HepG2 (cell line): ENCODE data around the gene DGUOK. TPM values are rescaled to one million over a fixed set of nuclear protein-coding genes. Genes with fewer than 3 reads are reported as not detected.

Experiments
- BRCA1 ChIP-seq: sonication (generic); formaldehyde crosslinking; IDR thresholded peaks from 2 replicates; pipeline ENCODE4 v1.4.0; 2020; ENCODE audit warnings: missing genetic modification reagents
- CCAR2 ChIP-seq: fragments of 200-400 bp; formaldehyde crosslinking; optimal IDR thresholded peaks from 2 replicates; pipeline ENCODE3; 2018; ENCODE audit warnings: low read depth, mild to moderate bottlenecking, low read length, moderate library complexity
- IRF2 ChIP-seq: IDR thresholded peaks from 2 replicates; pipeline ENCODE4 v1.6.1; 2018; ENCODE audit warnings: missing genetic modification reagents, missing compliant biosample characterization
- JUNB ChIP-seq: sonication (generic); formaldehyde crosslinking; IDR thresholded peaks from 2 replicates; pipeline ENCODE4 v1.8.0; 2022; ENCODE audit warnings: missing genetic modification reagents, mild to moderate bottlenecking, borderline replicate concordance
- KDM6A ChIP-seq: IDR thresholded peaks from 2 replicates; pipeline ENCODE4 v1.6.1; 2016; ENCODE audit warnings: low read depth
- NFE2L2 ChIP-seq: fragments of 150-350 bp; IDR thresholded peaks from 2 replicates; pipeline ENCODE4 v1.6.1; 2014; ENCODE audit warnings: low read length
- POLR2AphosphoS2 ChIP-seq: IDR thresholded peaks from 2 replicates; pipeline ENCODE4 v1.6.1; 2011; ENCODE audit warnings: low read depth, low read length, improper control_type of control experiment
- POLR2G ChIP-seq: fragments of 200-400 bp; formaldehyde crosslinking; IDR thresholded peaks from 2 replicates; pipeline ENCODE4 v1.6.1; 2018; ENCODE audit warnings: mild to moderate bottlenecking, low read depth, low read length, moderate library complexity
- RBAK ChIP-seq: sonication (generic); formaldehyde crosslinking; IDR thresholded peaks from 2 replicates; pipeline ENCODE4 v1.5.1; 2020; ENCODE audit warnings: mild to moderate bottlenecking, missing genetic modification reagents
- SMC3 ChIP-seq: IDR thresholded peaks from 2 replicates; pipeline ENCODE4 v1.6.1; 2011; ENCODE audit warnings: low read length, improper control_type of control experiment
- SNAI1 ChIP-seq: sonication (generic); formaldehyde crosslinking; IDR thresholded peaks from 2 replicates; pipeline ENCODE4 v1.5.0; 2020; ENCODE audit warnings: mild to moderate bottlenecking, missing genetic modification reagents, borderline replicate concordance
- SP4 ChIP-seq: sonication (generic); formaldehyde crosslinking; IDR thresholded peaks from 2 replicates; pipeline ENCODE4 v1.8.1; 2023; ENCODE audit warnings: mild to moderate bottlenecking, missing genetic modification reagents
- SP5 ChIP-seq: IDR thresholded peaks from 2 replicates; pipeline ENCODE4 v1.6.1; 2016; ENCODE audit warnings: low read depth, borderline replicate concordance
- ZBED4 ChIP-seq: sonication (generic); formaldehyde crosslinking; IDR thresholded peaks from 2 replicates; pipeline ENCODE4 v1.4.0; 2020; ENCODE audit warnings: missing genetic modification reagents, borderline replicate concordance
- ZBTB44 ChIP-seq: sonication (generic); formaldehyde crosslinking; IDR thresholded peaks from 2 replicates; pipeline ENCODE4 v1.4.0; 2020; ENCODE audit warnings: missing genetic modification reagents
- ZKSCAN1 ChIP-seq: fragments of 150-350 bp; IDR thresholded peaks from 2 replicates; pipeline ENCODE4 v1.6.1; 2014; ENCODE audit warnings: low read length
- ZNF124 ChIP-seq: sonication (generic); formaldehyde crosslinking; IDR thresholded peaks from 2 replicates; pipeline ENCODE4 v1.4.0; 2020; ENCODE audit warnings: missing genetic modification reagents
- ZNF251 ChIP-seq: sonication (generic); formaldehyde crosslinking; IDR thresholded peaks from 2 replicates; pipeline ENCODE4 v1.9.0; 2021; ENCODE audit warnings: mild to moderate bottlenecking, missing genetic modification reagents
- ZNF687 ChIP-seq: sonication (generic); formaldehyde crosslinking; IDR thresholded peaks from 2 replicates; pipeline ENCODE4 v1.5.1; 2020; ENCODE audit warnings: mild to moderate bottlenecking, missing genetic modification reagents, moderate library complexity
- ZNF775 ChIP-seq: sonication (generic); formaldehyde crosslinking; IDR thresholded peaks from 2 replicates; pipeline ENCODE4 v1.4.0; 2020; ENCODE audit warnings: missing genetic modification reagents, mild to moderate bottlenecking, moderate library complexity, borderline replicate concordance
- polyA plus RNA-seq, 8 experiments: library from polyadenylated mRNA; depleted of rRNA in 3 of 8; stranded (reverse) in 7 of 8; unstranded in 1 of 8; fragments of >200 nt; fragmentation: Illumina TruSeq in 4 of 8; extraction: Trizol in 4 of 8; gene quantifications; 2 replicates each; pipeline versions ENCODE4 v1.2.1 to v1.2.3, GENCODE V29; 2011 to 2016; ENCODE audit warnings: low read depth in 4 of 8, missing spikeins in 1 of 8, mixed read lengths in 1 of 8; ENCODE audit not compliant: insufficient read depth in 1 of 8
- total RNA-seq, 5 experiments: library from RNA; depleted of rRNA; stranded (reverse); fragments of >200 nt; fragmentation: Illumina TruSeq; extraction: Trizol; gene quantifications; 2 replicates each; pipeline ENCODE4 v1.2.3, GENCODE V29; 2016; ENCODE audit warnings: low read depth in 1 of 5

DGUOK gene
- total and polyA plus RNA-seq, 2 of the 13 experiments (the other 11 are each of a cell fraction or from before 2014, with no cell fraction given): 105 to 137 TPM

DNA sequence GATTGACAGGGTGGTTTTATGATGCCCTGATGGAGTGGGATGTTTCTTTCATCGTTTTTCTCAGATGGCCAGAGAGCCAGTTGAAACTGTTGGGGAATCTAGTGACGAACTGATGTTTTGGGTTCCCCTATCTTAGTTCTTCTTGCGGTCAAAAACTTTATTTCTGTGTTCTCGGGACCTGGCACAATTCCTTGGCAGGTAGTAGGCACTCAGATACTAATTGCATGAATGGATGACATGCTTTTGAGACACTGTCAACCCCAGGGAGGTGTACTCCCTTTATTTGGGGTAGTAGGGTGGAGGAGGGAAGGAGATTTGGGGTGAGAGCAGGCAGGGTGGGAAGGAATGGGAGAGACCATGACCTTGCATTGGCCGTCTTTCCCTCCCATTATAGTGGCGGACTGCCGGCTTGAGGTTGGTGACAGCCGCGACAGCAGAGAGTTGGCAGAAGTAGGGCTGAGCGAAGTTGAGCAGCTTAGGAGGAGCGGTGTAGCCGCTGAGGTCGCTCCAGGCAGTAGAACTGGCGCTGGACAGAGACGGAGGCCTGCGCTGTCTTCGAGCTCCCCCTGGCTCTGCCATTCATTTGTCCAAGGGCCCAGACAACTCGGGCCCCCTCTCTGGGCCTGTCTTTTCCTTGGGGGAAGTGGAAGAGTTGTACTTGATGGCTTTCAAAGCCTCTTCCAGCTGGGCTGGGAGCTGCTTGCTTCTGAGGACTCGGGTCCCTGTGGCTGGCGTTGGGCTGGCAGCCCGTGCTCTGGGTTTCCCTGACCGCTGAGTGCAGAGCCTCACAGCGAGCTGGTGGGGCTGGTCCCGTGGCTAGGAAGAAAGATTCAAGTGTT is 60.6 kb downstream of the DGUOK start (continued):
- TF ChIP-seq ZBED4 (CRISPR knock-in tag): no peak
- no peak for TF ChIP-seq KDM6A (CRISPR knock-in tag)
- TF ChIP-seq ZNF124: no peak
- TF ChIP-seq JUNB (CRISPR knock-in tag): no peak
- no peak for TF ChIP-seq POLR2AphosphoS2
- TF ChIP-seq POLR2G: no peak
- no peak for TF ChIP-seq SNAI1
- no peak for TF ChIP-seq CCAR2
- no peak for TF ChIP-seq ZBTB44 (CRISPR knock-in tag)
- TF ChIP-seq SMC3: no peak
- no peak for TF ChIP-seq ZKSCAN1
- no peak for TF ChIP-seq BRCA1
- TF ChIP-seq ZNF251 (CRISPR knock-in tag): no peak
- no peak for TF ChIP-seq NFE2L2
- no peak for TF ChIP-seq ZNF775
- no peak for TF ChIP-seq SP5 (CRISPR knock-in tag)
- peak; percentile 58 for TF ChIP-seq ZNF687 (CRISPR knock-in tag)
- TF ChIP-seq RBAK: no peak
- TF ChIP-seq IRF2 (CRISPR knock-in tag): no peak
- no peak for TF ChIP-seq SP4 (CRISPR knock-in tag)
